Smooth muscle cell (in vitro differentiated cells): Measurements from ENCODE around the gene NEGR1. TPM values are rescaled to one million over a fixed set of nuclear protein-coding genes. Genes with fewer than 3 reads are reported as not detected.
A peak's percentile ranks its signal among the peaks of the same experiment; 100 is the strongest.

Experiments used
- DNase-seq: peaks from one replicate; lab custom pipeline; 2025; ENCODE audit not compliant: unreplicated experiment; lab: John Stamatoyannopoulos, UW
- H2AFZ ChIP-seq: fragments of 200-600 bp; sonication (generic); 2 replicates; pipeline ENCODE4 v1.6.0; 2016; ENCODE audit warnings: antibody characterized with exemption, low read depth, mild to moderate bottlenecking
- H3F3A ChIP-seq: fragments of 200-600 bp; sonication (generic); 2 replicates; pipeline ENCODE4 v1.6.0; 2017; ENCODE audit warnings: antibody characterized with exemption, low read depth
- H3K27ac ChIP-seq: fragments of 200-600 bp; sonication (generic); 2 replicates; pipeline ENCODE4 v1.5.1; 2016; ENCODE audit warnings: low read depth, mild to moderate bottlenecking
- H3K27me3 ChIP-seq: fragments of 200-600 bp; sonication (generic); 2 replicates; pipeline ENCODE4 v1.6.1; 2016; ENCODE audit warnings: low read depth, mild to moderate bottlenecking
- H3K36me3 ChIP-seq: fragments of 200-600 bp; sonication (generic); 2 replicates; pipeline ENCODE4 v1.5.1; 2016; ENCODE audit warnings: low read depth
- H3K4me1 ChIP-seq: fragments of 200-600 bp; sonication (generic); 2 replicates; pipeline ENCODE4 v1.5.1; 2016; ENCODE audit warnings: low read depth
- H3K4me2 ChIP-seq: fragments of 200-600 bp; sonication (generic); 2 replicates; pipeline ENCODE4 v1.6.0; 2016; ENCODE audit warnings: mild to moderate bottlenecking
- H3K4me3 ChIP-seq: fragments of 200-600 bp; sonication (generic); 2 replicates; pipeline ENCODE4 v1.5.1; 2016; ENCODE audit warnings: mild to moderate bottlenecking
- H3K79me2 ChIP-seq: fragments of 200-600 bp; sonication (generic); 2 replicates; pipeline ENCODE4 v1.6.0; 2016; ENCODE audit warnings: low read depth, mild to moderate bottlenecking
- H3K9ac ChIP-seq: fragments of 200-600 bp; sonication (generic); 2 replicates; pipeline ENCODE4 v1.6.0; 2016; ENCODE audit warnings: low read depth
- H3K9me3 ChIP-seq: fragments of 200-600 bp; sonication (generic); replicated peaks from 2 replicates; pipeline ENCODE4 v1.5.1; 2016; ENCODE audit warnings: low read depth
- H4K20me1 ChIP-seq: fragments of 200-600 bp; sonication (generic); 2 replicates; pipeline ENCODE4 v1.6.0; 2016; ENCODE audit warnings: low read depth
- CTCF ChIP-seq: fragments of 200-600 bp; sonication (generic); IDR thresholded peaks from 2 replicates; pipeline ENCODE4 v1.5.1; 2017; ENCODE audit warnings: borderline replicate concordance, mild to moderate bottlenecking, antibody characterized with exemption; ENCODE audit not compliant: insufficient read depth, poor library complexity, severe bottlenecking
- WGBS: methylation state at CpG from one replicate; pipeline ENCODE4 v1.1.7; 2016; ENCODE audit warnings: low lambda C conversion rate; 5-methylcytosine and 5-hydroxymethylcytosine counted together
- polyA plus RNA-seq: library from polyadenylated mRNA; unstranded; fragments of >200 nt; fragmentation: Nextera tagmentation; extraction: Ambion mirVana; gene quantifications from 2 replicates; pipeline ENCODE4 v1.2.1, GENCODE V29; 2016
- total RNA-seq: library from RNA; depleted of rRNA; stranded (reverse); fragments of >200 nt; gene quantifications from 2 replicates; pipeline ENCODE4 v1.2.3, GENCODE V29; 2014

NEGR1 gene
- total and polyA plus RNA-seq, 2 experiments from 2014 or later = 0.02 to 0.09 TPM

- peak overlapping the region; percentile 95 for H3K4me2 ChIP-seq
- peak overlapping the region; percentile 85 for H3K9ac ChIP-seq
- no peaks in the 10 kb centered on the region for H3K36me3 ChIP-seq
- DNase-seq = no peak
- H3K9me3 ChIP-seq = no peaks in the 10 kb centered on the region
- H3K27ac ChIP-seq = peak overlapping the region; percentile 87
- H3F3A ChIP-seq = peaks cover 4% of the 10 kb centered on the region
- no peaks in the 10 kb centered on the region for H4K20me1 ChIP-seq
- TF ChIP-seq CTCF = no peak
- WGBS = 0% methylated on average over 8 of the region's 8 CpGs
- H3K4me3 ChIP-seq = peak overlapping the region; percentile 81
- H2AFZ ChIP-seq = peak overlapping the region; percentile 99
- H3K79me2 ChIP-seq = no peaks in the 10 kb centered on the region
- H3K4me1 ChIP-seq = no peaks in the 10 kb centered on the region
- peaks cover 33% of the 10 kb centered on the region for H3K27me3 ChIP-seq
Observed at GRCh38 chr1:72283022-72283306, 625 bp upstream of the NEGR1 start.

- no peaks in the 10 kb centered on the region for H4K20me1 ChIP-seq
- no peaks in the 10 kb centered on the region for H3K79me2 ChIP-seq
- no peak overlapping the region for H3K27ac ChIP-seq
- TF ChIP-seq CTCF = no peak
- peak overlapping the region; percentile 81 for H3K4me3 ChIP-seq
- H3K36me3 ChIP-seq = no peaks in the 10 kb centered on the region
- no peaks in the 10 kb centered on the region for H3K4me1 ChIP-seq
- WGBS = 23% methylated on average over 10 of the region's 10 CpGs
- H3K4me2 ChIP-seq = peak overlapping the region; percentile 95
- peaks cover 4% of the 10 kb centered on the region for H3F3A ChIP-seq
- peak overlapping the region; percentile 61 for H2AFZ ChIP-seq
- H3K9ac ChIP-seq = no peak overlapping the region
- H3K9me3 ChIP-seq = no peaks in the 10 kb centered on the region
- DNase-seq = no peak
- H3K27me3 ChIP-seq = peaks cover 33% of the 10 kb centered on the region
Observed at GRCh38 chr1:72281637-72282270, 585 bp downstream of the NEGR1 start.

GRCh38 chr1:72281144-72281543, 1.2 kb downstream of the NEGR1 start:
- TF ChIP-seq CTCF = no peak
- Histone ChIP-seq H3K36me3 (no peaks in the 10 kb centered on the region), H3F3A (peaks cover 4% of the 10 kb centered on the region), H3K4me1 (no peaks in the 10 kb centered on the region), H3K79me2 (no peaks in the 10 kb centered on the region), H4K20me1 (no peaks in the 10 kb centered on the region), H3K9me3 (no peaks in the 10 kb centered on the region), H3K4me2 (no peak overlapping the region), H3K27ac (no peak overlapping the region), H3K9ac (no peak overlapping the region), H2AFZ (no peak overlapping the region), H3K27me3 (peaks cover 33% of the 10 kb centered on the region), H3K4me3 (peak overlapping the region; percentile 81)
- WGBS = 44% methylated on average over 2 of the region's 2 CpGs
- DNase-seq = no peak

GRCh38 chr1:72280711-72281110, 1.6 kb downstream of the NEGR1 start:
- peaks cover 4% of the 10 kb centered on the region for H3F3A ChIP-seq
- WGBS = 67% methylated on average over 1 of the region's 1 CpG
- no peak overlapping the region for H3K4me2 ChIP-seq
- no peaks in the 10 kb centered on the region for H3K79me2 ChIP-seq
- H3K36me3 ChIP-seq = no peaks in the 10 kb centered on the region
- no peak for TF ChIP-seq CTCF
- H3K27me3 ChIP-seq = peaks cover 33% of the 10 kb centered on the region
- no peaks in the 10 kb centered on the region for H3K4me1 ChIP-seq
- H3K9me3 ChIP-seq = no peaks in the 10 kb centered on the region
- DNase-seq = no peak
- H2AFZ ChIP-seq = no peak overlapping the region
- no peak overlapping the region for H3K27ac ChIP-seq
- H4K20me1 ChIP-seq = no peaks in the 10 kb centered on the region
- H3K4me3 ChIP-seq = no peak overlapping the region
- H3K9ac ChIP-seq = no peak overlapping the region
